Caco-2 (cell line): ENCODE results near the gene SH2D3A. TPM values are rescaled to one million over a fixed set of nuclear protein-coding genes. Genes with fewer than 3 reads are reported as not detected.

Source experiments
- BruUV-seq: library from RNA; stranded (reverse); fragments of 400-500 nt; replicated peaks from 2 replicates; lab custom pipeline; 2021; lab: Mats Ljungman, UMichigan
- CTCF ChIA-PET: fragments of 300-600 bp; sonication (Branson Sonifier 250); formaldehyde crosslinking; loops from one replicate; lab custom pipeline; 2022; ENCODE audit warnings: antibody characterized with exemption; lab: Charles Lee
- POLR2A ChIA-PET: fragments of 300-600 bp; sonication (Branson Sonifier 250); formaldehyde crosslinking; loops from one replicate; lab custom pipeline; 2022; ENCODE audit warnings: antibody characterized with exemption; lab: Charles Lee
- DNase-seq, 2 experiments: peaks; one replicate each; pipeline versions ENCODE4 v3.0.0 to v3.0.0-alpha.2; 2020 to 2022
- H3K27me3 ChIP-seq: replicated peaks from 2 replicates; pipeline ENCODE4 v1.6.0; 2011; ENCODE audit warnings: low read length; ENCODE audit not compliant: control insufficient read depth, insufficient read depth
- H3K36me3 ChIP-seq: 2 replicates; pipeline ENCODE4 v1.5.1; 2011; ENCODE audit warnings: low read length; ENCODE audit not compliant: control insufficient read depth, insufficient read depth
- H3K4me1 ChIP-seq: fragments of 250-450 bp; sonication (Bioruptor Pico); 2 replicates; pipeline ENCODE4 v1.5.1; 2020; ENCODE audit warnings: mild to moderate bottlenecking
- H3K4me3 ChIP-seq: 2 replicates; pipeline ENCODE4 v1.5.1; 2011; ENCODE audit warnings: low read depth, mild to moderate bottlenecking, control low read depth, low read length
- H3K9me3 ChIP-seq: fragments of 250-450 bp; sonication (Bioruptor Pico); 2 replicates; pipeline ENCODE4 v1.5.1; 2020; ENCODE audit warnings: mild to moderate bottlenecking, moderate library complexity
- H3K27ac Mint-ChIP-seq: one replicate; pipeline ENCODE4 v1.8.0; 2022; ENCODE audit warnings: mixed read lengths; ENCODE audit not compliant: unreplicated experiment
- H3K27me3 Mint-ChIP-seq: one replicate; pipeline ENCODE4 v1.8.0; 2022; ENCODE audit warnings: mixed read lengths; ENCODE audit not compliant: insufficient read depth, unreplicated experiment
- H3K36me3 Mint-ChIP-seq: one replicate; pipeline ENCODE4 v1.8.0; 2022; ENCODE audit warnings: mild to moderate bottlenecking, mixed read lengths; ENCODE audit not compliant: insufficient read depth, unreplicated experiment
- H3K4me1 Mint-ChIP-seq: one replicate; pipeline ENCODE4 v1.8.0; 2022; ENCODE audit warnings: low read depth, mixed read lengths; ENCODE audit not compliant: unreplicated experiment
- H3K4me3 Mint-ChIP-seq: one replicate; pipeline ENCODE4 v1.8.0; 2022; ENCODE audit warnings: mild to moderate bottlenecking, moderate library complexity, mixed read lengths; ENCODE audit not compliant: unreplicated experiment
- H3K9me3 Mint-ChIP-seq: one replicate; pipeline ENCODE4 v1.8.0; 2022; ENCODE audit warnings: mixed read lengths; ENCODE audit not compliant: unreplicated experiment
- CTCF ChIP-seq, 2 experiments: fragments of 200-600 bp in 1 of 2; IDR thresholded peaks; 1 replicate in 1 of 2; 2 replicates in 1 of 2; pipeline versions ENCODE4 v1.5.1 to v1.8.0; 2011 to 2022; ENCODE audit warnings: antibody characterized with exemption in 1 of 2, control low read depth in 1 of 2, inconsistent platforms in 1 of 2, low read depth in 1 of 2, low read length in 1 of 2, mild to moderate bottlenecking in 1 of 2, moderate library complexity in 1 of 2; ENCODE audit not compliant: insufficient read depth in 1 of 2, severe bottlenecking in 1 of 2, unreplicated experiment in 1 of 2
- intact Hi-C: fragments of 100-400 bp; cut with micrococcal nuclease; formaldehyde crosslinking; loops from one replicate; pipeline ENCODE4 v1.10.0; 2022; ENCODE audit not compliant: unreplicated experiment
- total RNA-seq: library from RNA; stranded (reverse); gene quantifications from 2 replicates; pipeline ENCODE4 v1.2.3, GENCODE V29; 2022

The SH2D3A gene
- total RNA-seq, 1 experiment from 2014 or later = 20.5 TPM

GRCh38 chr19:6743066-6743465 is 24.2 kb downstream of the SH2D3A start:
- Histone ChIP-seq H3K27me3 (no peaks in the 10 kb centered on the region), H3K36me3 (peaks cover 10% of the 10 kb centered on the region), H3K4me3 (no peak overlapping the region), H3K9me3 (no peaks in the 10 kb centered on the region), H3K4me1 (peaks cover 17% of the 10 kb centered on the region)
- Mint-ChIP-seq H3K4me1 (peaks cover 19% of the 10 kb centered on the region), H3K36me3 (peaks cover 83% of the 10 kb centered on the region), H3K27ac (peak overlapping the region; percentile 22), H3K4me3 (no peak overlapping the region), H3K9me3 (no peaks in the 10 kb centered on the region), H3K27me3 (no peaks in the 10 kb centered on the region)
- no peak for TF ChIP-seq CTCF (IDR thresholded peaks at IDR 0.05; ENCODE audit: insufficient read depth in 1 of 2, low read depth in 1 of 2, low read length in 1 of 2, severe bottlenecking in 1 of 2, unreplicated experiment in 1 of 2)
- ChIA-PET POLR2A (no interaction called here), CTCF (no interaction called here)
- BruUV-seq = no TSS peak
- DNase-seq = no peak
- intact Hi-C loops = no loop called here

- Histone ChIP-seq H3K4me1 (peaks cover 20% of the 10 kb centered on the region), H3K9me3 (no peaks in the 10 kb centered on the region), H3K4me3 (peak overlapping the region; percentile 95), H3K36me3 (peaks cover 10% of the 10 kb centered on the region), H3K27me3 (no peaks in the 10 kb centered on the region)
- H3K27ac Mint-ChIP-seq = peak overlapping the region; percentile 99
- peaks cover 26% of the 10 kb centered on the region for H3K4me1 Mint-ChIP-seq
- no peaks in the 10 kb centered on the region for H3K27me3 Mint-ChIP-seq
- peak; percentile 72 to 84 for DNase-seq
- ChIA-PET CTCF (interaction anchor here (1.1 kb wide), 1 partner anchor 12 kb away, joined by 3 read pairs; no protein-coding TSS in a partner anchor), POLR2A (interaction anchor here (0.6 kb wide), 2 partner anchors 27 to 48 kb away, joined by 3 to 4 read pairs; partner anchors contain the start of gene SH2D3A)
- intact Hi-C loops = no loop called here
- no TSS peak for BruUV-seq
- no peaks in the 10 kb centered on the region for H3K9me3 Mint-ChIP-seq
- TF ChIP-seq CTCF (IDR thresholded peaks at IDR 0.05; ENCODE audit: insufficient read depth in 1 of 2, low read depth in 1 of 2, low read length in 1 of 2, severe bottlenecking in 1 of 2, unreplicated experiment in 1 of 2) = no peak
- H3K4me3 Mint-ChIP-seq = peak overlapping the region; percentile 78
- H3K36me3 Mint-ChIP-seq = peaks cover 85% of the 10 kb centered on the region
Observed at GRCh38 chr19:6740589-6741343, 26.5 kb downstream of the SH2D3A start.

- H3K4me3 Mint-ChIP-seq = peak overlapping the region; percentile 78
- H3K36me3 ChIP-seq = peaks cover 10% of the 10 kb centered on the region
- no peaks in the 10 kb centered on the region for H3K27me3 ChIP-seq
- H3K4me1 ChIP-seq = peaks cover 20% of the 10 kb centered on the region
- H3K9me3 Mint-ChIP-seq = no peaks in the 10 kb centered on the region
- peak overlapping the region; percentile 99 for H3K27ac Mint-ChIP-seq
- intact Hi-C loops = no loop called here
- DNase-seq = peak in 1 of 2 experiments; percentile 47
- TF ChIP-seq CTCF (IDR thresholded peaks at IDR 0.05; ENCODE audit: insufficient read depth in 1 of 2, low read depth in 1 of 2, low read length in 1 of 2, severe bottlenecking in 1 of 2, unreplicated experiment in 1 of 2) = no peak
- CTCF ChIA-PET = interaction anchor here (1.1 kb wide), 1 partner anchor 13 kb away, joined by 3 read pairs; no protein-coding TSS in a partner anchor
- POLR2A ChIA-PET = interaction anchor here (0.6 to 1.0 kb wide), 2 partner anchors 13 to 49 kb away, joined by 4 to 11 read pairs; no protein-coding TSS in a partner anchor
- H3K9me3 ChIP-seq = no peaks in the 10 kb centered on the region
- H3K4me1 Mint-ChIP-seq = peaks cover 26% of the 10 kb centered on the region
- H3K4me3 ChIP-seq = peak overlapping the region; percentile 95
- no peaks in the 10 kb centered on the region for H3K27me3 Mint-ChIP-seq
- H3K36me3 Mint-ChIP-seq = peaks cover 78% of the 10 kb centered on the region
- no TSS peak for BruUV-seq
Observed at GRCh38 chr19:6739883-6740588, 27.2 kb downstream of the SH2D3A start.
